22Rv1 (cell line): ENCODE data around the gene ZNF79.

ENCODE experiments used
- ZFX ChIP-seq: fragments of 450-650 bp; IDR thresholded peaks from 2 replicates; pipeline ENCODE4 v1.6.1; 2017; ENCODE audit warnings: antibody characterized with exemption, borderline replicate concordance
- TF ChIP-seq, protein P1 (sequence below): fragments of 450-650 bp; IDR thresholded peaks from 2 replicates; pipeline ENCODE4 v1.5.1; 2017; ENCODE audit warnings: mild to moderate bottlenecking

DNA sequence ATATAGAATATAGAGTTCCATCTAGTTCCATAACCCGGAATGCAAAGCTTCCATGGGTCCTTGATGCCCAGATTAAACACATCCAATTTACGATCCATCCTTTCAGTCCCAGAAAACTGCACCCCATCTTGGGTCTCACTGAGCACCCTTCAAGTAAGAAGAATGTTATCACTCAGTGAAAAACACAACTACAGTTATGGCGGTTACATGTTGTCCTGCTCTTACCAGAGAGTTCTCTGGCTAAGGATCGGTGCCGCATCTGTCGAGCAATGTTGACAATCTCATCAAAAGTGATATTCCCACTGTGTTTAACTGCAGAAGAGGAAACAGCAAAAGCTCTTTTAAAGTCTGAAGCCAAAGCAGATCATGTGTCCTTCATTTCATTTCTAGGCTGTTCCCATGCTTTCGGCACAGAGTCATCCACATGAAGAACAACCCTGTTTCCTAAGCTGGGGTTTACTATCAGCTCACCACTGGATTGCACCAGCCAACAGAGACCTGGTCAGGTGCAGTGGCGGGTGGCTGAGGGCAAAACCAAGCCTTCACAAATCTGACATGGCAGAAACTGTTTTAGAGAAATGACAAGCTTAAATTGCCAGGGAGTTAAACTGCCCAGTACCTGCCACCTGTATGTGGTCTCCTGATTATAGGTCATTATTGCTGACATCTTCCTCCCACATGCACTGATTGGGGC, 24.1 kb downstream of the ZNF79 start:
- TF ChIP-seq, protein P1, sequence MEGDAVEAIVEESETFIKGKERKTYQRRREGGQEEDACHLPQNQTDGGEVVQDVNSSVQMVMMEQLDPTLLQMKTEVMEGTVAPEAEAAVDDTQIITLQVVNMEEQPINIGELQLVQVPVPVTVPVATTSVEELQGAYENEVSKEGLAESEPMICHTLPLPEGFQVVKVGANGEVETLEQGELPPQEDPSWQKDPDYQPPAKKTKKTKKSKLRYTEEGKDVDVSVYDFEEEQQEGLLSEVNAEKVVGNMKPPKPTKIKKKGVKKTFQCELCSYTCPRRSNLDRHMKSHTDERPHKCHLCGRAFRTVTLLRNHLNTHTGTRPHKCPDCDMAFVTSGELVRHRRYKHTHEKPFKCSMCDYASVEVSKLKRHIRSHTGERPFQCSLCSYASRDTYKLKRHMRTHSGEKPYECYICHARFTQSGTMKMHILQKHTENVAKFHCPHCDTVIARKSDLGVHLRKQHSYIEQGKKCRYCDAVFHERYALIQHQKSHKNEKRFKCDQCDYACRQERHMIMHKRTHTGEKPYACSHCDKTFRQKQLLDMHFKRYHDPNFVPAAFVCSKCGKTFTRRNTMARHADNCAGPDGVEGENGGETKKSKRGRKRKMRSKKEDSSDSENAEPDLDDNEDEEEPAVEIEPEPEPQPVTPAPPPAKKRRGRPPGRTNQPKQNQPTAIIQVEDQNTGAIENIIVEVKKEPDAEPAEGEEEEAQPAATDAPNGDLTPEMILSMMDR: no peak
- no peak for TF ChIP-seq ZFX
